ENCODE data around the gene LHPP.

The LHPP gene

DNA sequence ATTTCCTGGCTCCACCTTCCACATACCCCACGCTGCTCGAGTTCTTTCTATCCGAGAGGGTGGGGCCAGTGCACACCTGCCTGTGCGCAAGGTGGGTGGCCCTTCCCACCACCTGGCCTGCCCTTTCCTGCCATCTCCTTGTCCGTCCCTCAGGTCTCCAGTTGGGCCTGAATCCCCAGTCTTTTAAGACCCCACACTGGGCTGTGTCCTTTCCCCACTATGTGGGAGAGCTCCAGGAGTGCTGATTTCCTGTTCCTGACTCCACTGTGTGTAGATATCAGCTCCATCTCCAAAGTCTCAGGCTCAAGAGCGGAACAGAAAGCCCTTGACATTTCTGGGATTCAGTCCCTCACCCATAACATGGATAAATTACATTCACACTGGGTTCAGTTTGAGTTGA is 20.1 kb downstream of the LHPP start:
- Histone ChIP-seq H3K4me1 (ENCODE audit: insufficient read depth, low read length, severe bottlenecking) (no peaks in the 10 kb centered on the region), H3K9me3 (ENCODE audit: low read length) (no peaks in the 10 kb centered on the region; the same call in none of the 2 replicates), H3K4me3 (ENCODE audit: low read depth, low read length, poor library complexity, severe bottlenecking) (no peak overlapping the region), H3K9me2 (ENCODE audit: low read depth, low read length) (no peaks in the 10 kb centered on the region), H3K27ac (ENCODE audit: low read depth, low read length, poor library complexity, severe bottlenecking) (no peak overlapping the region), H4K20me1 (ENCODE audit: insufficient read depth, low read length) (no peaks in the 10 kb centered on the region), H3K36me3 (ENCODE audit: insufficient read depth, low read length) (no peaks in the 10 kb centered on the region; the same call in 1 of the 2 replicates), H3K79me2 (ENCODE audit: insufficient read depth, low read length) (no peaks in the 10 kb centered on the region), H3F3A (ENCODE audit: insufficient read depth, low read length) (no peaks in the 10 kb centered on the region), H3K27me3 (ENCODE audit: insufficient read depth, low read length) (no peaks in the 10 kb centered on the region), H3K4me2 (ENCODE audit: low read length) (no peak overlapping the region), H2AFZ (ENCODE audit: low read length) (no peak overlapping the region), H3K9ac (ENCODE audit: low read length) (no peak overlapping the region)
- TF ChIP-seq, protein P1, sequence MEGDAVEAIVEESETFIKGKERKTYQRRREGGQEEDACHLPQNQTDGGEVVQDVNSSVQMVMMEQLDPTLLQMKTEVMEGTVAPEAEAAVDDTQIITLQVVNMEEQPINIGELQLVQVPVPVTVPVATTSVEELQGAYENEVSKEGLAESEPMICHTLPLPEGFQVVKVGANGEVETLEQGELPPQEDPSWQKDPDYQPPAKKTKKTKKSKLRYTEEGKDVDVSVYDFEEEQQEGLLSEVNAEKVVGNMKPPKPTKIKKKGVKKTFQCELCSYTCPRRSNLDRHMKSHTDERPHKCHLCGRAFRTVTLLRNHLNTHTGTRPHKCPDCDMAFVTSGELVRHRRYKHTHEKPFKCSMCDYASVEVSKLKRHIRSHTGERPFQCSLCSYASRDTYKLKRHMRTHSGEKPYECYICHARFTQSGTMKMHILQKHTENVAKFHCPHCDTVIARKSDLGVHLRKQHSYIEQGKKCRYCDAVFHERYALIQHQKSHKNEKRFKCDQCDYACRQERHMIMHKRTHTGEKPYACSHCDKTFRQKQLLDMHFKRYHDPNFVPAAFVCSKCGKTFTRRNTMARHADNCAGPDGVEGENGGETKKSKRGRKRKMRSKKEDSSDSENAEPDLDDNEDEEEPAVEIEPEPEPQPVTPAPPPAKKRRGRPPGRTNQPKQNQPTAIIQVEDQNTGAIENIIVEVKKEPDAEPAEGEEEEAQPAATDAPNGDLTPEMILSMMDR (IDR thresholded peaks at IDR 0.05; ENCODE audit: low read length), result no peak
- no peak for TF ChIP-seq EZH2 (IDR thresholded peaks at IDR 0.05; ENCODE audit: borderline replicate concordance, low read length)

GRCh38 chr10:124482236-124482800 is 20.7 kb downstream of the LHPP start:
- no peaks in the 10 kb centered on the region for H3K9me2 ChIP-seq (ENCODE audit: low read depth, low read length)
- H3K27me3 ChIP-seq (ENCODE audit: insufficient read depth, low read length), result no peaks in the 10 kb centered on the region
- no peaks in the 10 kb centered on the region for H3K79me2 ChIP-seq (ENCODE audit: insufficient read depth, low read length)
- no peaks in the 10 kb centered on the region for H4K20me1 ChIP-seq (ENCODE audit: insufficient read depth, low read length)
- H3K4me2 ChIP-seq (ENCODE audit: low read length), result no peak overlapping the region
- no peak overlapping the region for H2AFZ ChIP-seq (ENCODE audit: low read length)
- H3K36me3 ChIP-seq (ENCODE audit: insufficient read depth, low read length), result no peaks in the 10 kb centered on the region; the same call in 1 of the 2 replicates
- no peak overlapping the region for H3K9ac ChIP-seq (ENCODE audit: low read length)
- H3K4me1 ChIP-seq (ENCODE audit: insufficient read depth, low read length, severe bottlenecking), result no peaks in the 10 kb centered on the region
- H3K27ac ChIP-seq (ENCODE audit: low read depth, low read length, poor library complexity, severe bottlenecking), result no peak overlapping the region
- H3K9me3 ChIP-seq (ENCODE audit: low read length), result peaks cover 5% of the 10 kb centered on the region
- no peaks in the 10 kb centered on the region for H3F3A ChIP-seq (ENCODE audit: insufficient read depth, low read length)
- TF ChIP-seq, protein P1 (IDR thresholded peaks at IDR 0.05; ENCODE audit: low read length), result no peak
- no peak for TF ChIP-seq EZH2 (IDR thresholded peaks at IDR 0.05; ENCODE audit: borderline replicate concordance, low read length)
- no peak overlapping the region for H3K4me3 ChIP-seq (ENCODE audit: low read depth, low read length, poor library complexity, severe bottlenecking)

GRCh38 chr10:124482876-124483275 is 21.3 kb downstream of the LHPP start:
- no peak overlapping the region for H3K4me2 ChIP-seq (ENCODE audit: low read length)
- no peaks in the 10 kb centered on the region for H3K27me3 ChIP-seq (ENCODE audit: insufficient read depth, low read length)
- no peak overlapping the region for H3K4me3 ChIP-seq (ENCODE audit: low read depth, low read length, poor library complexity, severe bottlenecking)
- no peak overlapping the region for H2AFZ ChIP-seq (ENCODE audit: low read length)
- no peaks in the 10 kb centered on the region for H4K20me1 ChIP-seq (ENCODE audit: insufficient read depth, low read length)
- H3K36me3 ChIP-seq (ENCODE audit: insufficient read depth, low read length), result no peaks in the 10 kb centered on the region; the same call in 1 of the 2 replicates
- H3K4me1 ChIP-seq (ENCODE audit: insufficient read depth, low read length, severe bottlenecking), result no peaks in the 10 kb centered on the region
- no peak overlapping the region for H3K9ac ChIP-seq (ENCODE audit: low read length)
- no peak for TF ChIP-seq EZH2 (IDR thresholded peaks at IDR 0.05; ENCODE audit: borderline replicate concordance, low read length)
- TF ChIP-seq, protein P1 (IDR thresholded peaks at IDR 0.05; ENCODE audit: low read length), result no peak
- no peaks in the 10 kb centered on the region for H3K79me2 ChIP-seq (ENCODE audit: insufficient read depth, low read length)
- peaks cover 5% of the 10 kb centered on the region for H3K9me3 ChIP-seq (ENCODE audit: low read length)
- H3K9me2 ChIP-seq (ENCODE audit: low read depth, low read length), result no peaks in the 10 kb centered on the region
- no peaks in the 10 kb centered on the region for H3F3A ChIP-seq (ENCODE audit: insufficient read depth, low read length)
- H3K27ac ChIP-seq (ENCODE audit: low read depth, low read length, poor library complexity, severe bottlenecking), result no peak overlapping the region
